DOHH2 (cell line): ENCODE results near the gene KCNQ1OT1.

Experiments
- CTCF ChIP-seq: fragments of 200-600 bp; sonication (generic); IDR thresholded peaks from one replicate; pipeline ENCODE4 v1.5.1; 2014; ENCODE audit warnings: antibody characterized with exemption, mild to moderate bottlenecking, low read depth, low read length; ENCODE audit not compliant: poor library complexity, severe bottlenecking
- EZH2phosphoT487 ChIP-seq: fragments of 200-600 bp; sonication (generic); IDR thresholded peaks from 2 replicates; pipeline ENCODE4 v1.6.1; 2017; ENCODE audit warnings: borderline replicate concordance, mild to moderate bottlenecking, antibody characterized with exemption, low read length, moderate library complexity, mixed read lengths

- TF ChIP-seq CTCF = no peak
- TF ChIP-seq EZH2phosphoT487 = no peak
Measured at GRCh38 chr11:2609345-2609744, 90.4 kb downstream of the KCNQ1OT1 start.
